Panc1 (cell line): ENCODE measurements around the gene MALAT1. TPM values are rescaled to one million over a fixed set of nuclear protein-coding genes. Genes with fewer than 3 reads are reported as not detected.

Experiments used
- ATAC-seq: fragments of 200-7000 bp; cut with Tn5 transposase; 2 replicates; pipeline ENCODE4 v1.9.1; 2020; ENCODE audit warnings: mild to moderate bottlenecking, moderate library complexity
- BruUV-seq: library from RNA; stranded (reverse); fragments of 400-500 nt; replicated peaks from 2 replicates; lab custom pipeline; 2021; lab: Mats Ljungman, UMichigan
- CTCF ChIA-PET: fragments of 300-600 bp; sonication (Branson Sonifier 250); formaldehyde crosslinking; loops from one replicate; lab custom pipeline; 2022; ENCODE audit warnings: antibody characterized with exemption; lab: Charles Lee
- POLR2A ChIA-PET: fragments of 300-600 bp; sonication (Branson Sonifier 250); formaldehyde crosslinking; loops from one replicate; lab custom pipeline; 2022; ENCODE audit warnings: antibody characterized with exemption; lab: Charles Lee
- DNase-seq: peaks from one replicate; pipeline ENCODE4 v3.0.0-alpha.2; 2010; ENCODE audit warnings: low read depth, low spot score
- H3K27ac ChIP-seq: 2 replicates; pipeline ENCODE4 v1.5.1; 2011; ENCODE audit warnings: mild to moderate bottlenecking, low read length, inconsistent platforms
- H3K27me3 ChIP-seq: fragments of 200-500 bp; sonication (Bioruptor generic); 2 replicates; pipeline ENCODE4 v1.6.0; 2014; ENCODE audit warnings: low read length, inconsistent platforms; ENCODE audit not compliant: control insufficient read depth, insufficient read depth
- H3K36me3 ChIP-seq: fragments of 200-500 bp; sonication (Bioruptor generic); 2 replicates; pipeline ENCODE4 v1.5.1; 2014; ENCODE audit warnings: inconsistent platforms, mild to moderate bottlenecking, low read length, moderate library complexity; ENCODE audit not compliant: control insufficient read depth, insufficient read depth
- H3K4me1 ChIP-seq: 2 replicates; pipeline ENCODE4 v1.5.1; 2011; ENCODE audit warnings: inconsistent platforms, mild to moderate bottlenecking, low read length, moderate library complexity; ENCODE audit not compliant: control insufficient read depth, insufficient read depth
- H3K4me3 ChIP-seq, 2 experiments: 2 replicates each; pipeline ENCODE4 v1.5.1; 2011 to 2012; ENCODE audit warnings: low read depth in 2 of 2, low read length in 2 of 2, mild to moderate bottlenecking in 2 of 2, inconsistent platforms in 1 of 2, moderate library complexity in 1 of 2
- H3K9me3 ChIP-seq: fragments of 200-500 bp; sonication (Bioruptor generic); 2 replicates; pipeline ENCODE4 v1.5.1; 2014; ENCODE audit warnings: low read depth, mild to moderate bottlenecking, inconsistent platforms, low read length, moderate library complexity; ENCODE audit not compliant: control insufficient read depth, insufficient read depth
- CTCF ChIP-seq: fragments of 450-650 bp; IDR thresholded peaks from 2 replicates; pipeline ENCODE4 v1.5.1; 2017; ENCODE audit warnings: mild to moderate bottlenecking
- POLR2AphosphoS5 ChIP-seq: IDR thresholded peaks from 2 replicates; pipeline ENCODE4 v1.6.1; 2012; ENCODE audit warnings: mild to moderate bottlenecking, low read depth, low read length, moderate library complexity
- REST ChIP-seq, 2 experiments: IDR thresholded peaks; 2 replicates each; pipeline ENCODE4 v1.6.1; 2011 to 2012; ENCODE audit warnings: low read depth in 2 of 2, control low read depth in 1 of 2, low read length in 1 of 2, mild to moderate bottlenecking in 1 of 2, moderate library complexity in 1 of 2; ENCODE audit not compliant: insufficient read depth in 1 of 2
- SIN3A ChIP-seq: IDR thresholded peaks from 2 replicates; pipeline ENCODE4 v1.6.1; 2012; ENCODE audit warnings: low read depth, mild to moderate bottlenecking, low read length, moderate library complexity, borderline replicate concordance; ENCODE audit not compliant: insufficient read depth
- TCF7L2 ChIP-seq: IDR thresholded peaks from 2 replicates; pipeline ENCODE4 v1.6.1; 2011; ENCODE audit warnings: mild to moderate bottlenecking, low read depth, low read length, inconsistent platforms
- in situ Hi-C: cut with HindIII; loops from 2 replicates; pipeline ENCODE4 v1.10.0; 2016; ENCODE audit warnings: low sequenced_read_pairs, low pct_unique_long_range_greater_than_20kb
- intact Hi-C: fragments of 100-400 bp; cut with micrococcal nuclease; formaldehyde crosslinking; loops from one replicate; pipeline ENCODE4 v1.10.0; 2022; ENCODE audit not compliant: unreplicated experiment
- total RNA-seq: library from RNA; stranded (reverse); gene quantifications from one replicate; pipeline ENCODE4 v1.2.1, GENCODE V29; 2021; ENCODE audit not compliant: unreplicated experiment

The MALAT1 gene
- total RNA-seq, 1 experiment from 2014 or later = 13,645 TPM

GRCh38 chr11:65452806-65453490, 45.9 kb upstream of the MALAT1 start:
- ATAC-seq = no peak
- in situ Hi-C loops = no loop called here
- Histone ChIP-seq H3K4me3 (no peak overlapping the region), H3K9me3 (no peaks in the 10 kb centered on the region), H3K27ac (peak overlapping the region; percentile 60), H3K27me3 (no peaks in the 10 kb centered on the region), H3K4me1 (peaks cover 42% of the 10 kb centered on the region), H3K36me3 (no peaks in the 10 kb centered on the region; the same call in 1 of the 2 replicates)
- POLR2A ChIA-PET = interaction anchor here (0.6 kb wide), 2 partner anchors 29 to 48 kb away, joined by 3 read pairs; no protein-coding TSS in a partner anchor
- no TSS peak for BruUV-seq
- no peak for DNase-seq
- CTCF ChIA-PET = interaction anchor here (0.5 to 0.7 kb wide), 3 partner anchors 27 to 96 kb away, joined by 3 to 7 read pairs (median 5); partner anchors contain the start of gene SCYL1
- TF ChIP-seq POLR2AphosphoS5 = no peak
- no peak for TF ChIP-seq SIN3A
- TF ChIP-seq CTCF = no peak
- no peak for TF ChIP-seq REST (IDR thresholded peaks at IDR 0.05; ENCODE audit: insufficient read depth in 1 of 2, low read depth in 2 of 2, low read length in 1 of 2)
- no peak for TF ChIP-seq TCF7L2
- intact Hi-C loops = no loop called here

GRCh38 chr11:65454311-65454695, 44.5 kb upstream of the MALAT1 start:
- ChIA-PET CTCF (no interaction called here), POLR2A (interaction anchor here (0.7 kb wide), 1 partner anchor 14 kb away, joined by 6 read pairs; no protein-coding TSS in a partner anchor)
- intact Hi-C loops = no loop called here

More at GRCh38 chr11:65454311-65454695, 44.5 kb upstream of the MALAT1 start:
- Histone ChIP-seq H3K4me1 (peaks cover 29% of the 10 kb centered on the region), H3K36me3 (no peaks in the 10 kb centered on the region; the same call in 1 of the 2 replicates), H3K27ac (peak overlapping the region; percentile 92), H3K9me3 (no peaks in the 10 kb centered on the region), H3K27me3 (no peaks in the 10 kb centered on the region), H3K4me3 (peak overlapping the region; percentile 54 to 90)
- no peak for DNase-seq
- TF ChIP-seq REST (IDR thresholded peaks at IDR 0.05; ENCODE audit: insufficient read depth in 1 of 2, low read depth in 2 of 2, low read length in 1 of 2) (no peak), POLR2AphosphoS5 (no peak), TCF7L2 (no peak), SIN3A (no peak), CTCF (no peak)
- ATAC-seq = no peak
- BruUV-seq = no TSS peak
- in situ Hi-C loops = no loop called here
